DND-41 (cell line): Measurements from ENCODE around the gene VANGL2.

Source experiments
- CTCF ChIP-seq: IDR thresholded peaks from 2 replicates; pipeline ENCODE4 v1.5.1; 2012; ENCODE audit warnings: borderline replicate concordance, low read length, moderate library complexity, mild to moderate bottlenecking; ENCODE audit not compliant: poor library complexity, severe bottlenecking; ENCODE audit errors: extremely low read depth
- EZH2 ChIP-seq: IDR thresholded peaks from 3 replicates; pipeline ENCODE4 v1.6.1; 2012; ENCODE audit warnings: borderline replicate concordance, low read depth, mild to moderate bottlenecking, moderate library complexity, low read length, inconsistent platforms; ENCODE audit not compliant: severe bottlenecking

GRCh38 chr1:160360227-160360695 lies 40.1 kb upstream of the VANGL2 start:
- no peak for TF ChIP-seq CTCF
- TF ChIP-seq EZH2, result no peak
